Measurements from ENCODE around the gene PATJ.

DNA sequence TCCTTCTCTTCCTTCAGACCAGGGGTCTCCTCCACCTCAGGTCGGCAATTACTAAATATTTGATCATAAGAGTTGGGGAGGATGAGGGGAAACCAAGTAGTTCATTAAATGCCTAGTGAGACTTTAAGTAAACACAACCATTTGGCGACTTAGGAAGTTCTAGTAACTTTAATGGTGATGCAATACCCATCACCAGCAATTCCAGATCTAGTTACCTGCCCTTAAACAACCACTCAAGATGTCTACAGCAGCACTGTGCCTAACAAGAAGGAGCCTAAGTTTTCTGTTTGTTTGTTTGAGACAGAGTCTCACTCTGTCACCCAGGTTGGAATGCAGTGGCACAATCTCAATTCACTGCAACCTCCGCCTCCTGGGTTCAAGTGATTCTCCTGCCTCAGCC, 395.7 kb downstream of the PATJ start:
- TF ChIP-seq, protein P1, sequence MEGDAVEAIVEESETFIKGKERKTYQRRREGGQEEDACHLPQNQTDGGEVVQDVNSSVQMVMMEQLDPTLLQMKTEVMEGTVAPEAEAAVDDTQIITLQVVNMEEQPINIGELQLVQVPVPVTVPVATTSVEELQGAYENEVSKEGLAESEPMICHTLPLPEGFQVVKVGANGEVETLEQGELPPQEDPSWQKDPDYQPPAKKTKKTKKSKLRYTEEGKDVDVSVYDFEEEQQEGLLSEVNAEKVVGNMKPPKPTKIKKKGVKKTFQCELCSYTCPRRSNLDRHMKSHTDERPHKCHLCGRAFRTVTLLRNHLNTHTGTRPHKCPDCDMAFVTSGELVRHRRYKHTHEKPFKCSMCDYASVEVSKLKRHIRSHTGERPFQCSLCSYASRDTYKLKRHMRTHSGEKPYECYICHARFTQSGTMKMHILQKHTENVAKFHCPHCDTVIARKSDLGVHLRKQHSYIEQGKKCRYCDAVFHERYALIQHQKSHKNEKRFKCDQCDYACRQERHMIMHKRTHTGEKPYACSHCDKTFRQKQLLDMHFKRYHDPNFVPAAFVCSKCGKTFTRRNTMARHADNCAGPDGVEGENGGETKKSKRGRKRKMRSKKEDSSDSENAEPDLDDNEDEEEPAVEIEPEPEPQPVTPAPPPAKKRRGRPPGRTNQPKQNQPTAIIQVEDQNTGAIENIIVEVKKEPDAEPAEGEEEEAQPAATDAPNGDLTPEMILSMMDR (IDR thresholded peaks at IDR 0.05 in 8 of 11, conservative IDR thresholded peaks at IDR 0.05 in 3 of 11): no peak
- no peak for TF ChIP-seq POLR2A (IDR thresholded peaks at IDR 0.05)
